ENCODE measurements around the gene FTH1. TPM values are rescaled to one million over a fixed set of nuclear protein-coding genes. Genes with fewer than 3 reads are reported as not detected.
"Not testable (repeated sequence)": the region's sequence is repeated elsewhere in the genome, so short reads cannot be mapped to it uniquely, and the experiment has no call there.

Gene FTH1
- total and polyA plus RNA-seq, 5 experiments from 2014 or later: 571 to 2,491 (median 1,933) TPM

- no peaks in the 10 kb centered on the region for H3K27me3 Mint-ChIP-seq
- no peaks in the 10 kb centered on the region for H3K9me3 Mint-ChIP-seq
- ATAC-seq (peak; percentile 0 to 10), DNase-seq (peak in 8 of 10 donors; percentile 25 to 69 (median 45))
- H3K4me1 Mint-ChIP-seq: peaks cover 40 to 76% (median 64%) of the 10 kb centered on the region in 4 donors
- POLR2A ChIA-PET: interaction anchor here (0.5 to 3.8 kb wide), 32 partner anchors 9 to 1920 kb away, joined by 3 to 46 read pairs (median 5); partner anchors contain the start of genes CPSF7, FADS1, FEN1 and HNRNPUL2
- peak overlapping the region; percentile 85 to 98 (median 92) for H3K4me3 Mint-ChIP-seq
- peak overlapping the region; percentile 84 to 99 (median 98) for H3K27ac Mint-ChIP-seq
- peaks cover 8 to 25% (median 19%) of the 10 kb centered on the region in 3 donors for H3K36me3 Mint-ChIP-seq
Observed at GRCh38 chr11:61967924-61968757, 707 bp upstream of the FTH1 start.

- POLR2A ChIA-PET: interaction anchor here (0.7 to 3.8 kb wide), 17 partner anchors 8 to 874 kb away, joined by 3 to 46 read pairs (median 6); partner anchors contain the start of genes CPSF7, FADS1, FEN1 and INCENP
- ATAC-seq (peak; percentile 14 to 15), DNase-seq (peak in 8 of 10 donors; percentile 17 to 73 (median 52))
- H3K9me3 Mint-ChIP-seq: no peaks in the 10 kb centered on the region
- H3K4me3 Mint-ChIP-seq: peak overlapping the region; percentile 89 to 98 (median 94)
- H3K27ac Mint-ChIP-seq: peak overlapping the region; percentile 84 to 99 (median 96)
- peaks cover 8 to 31% (median 19%) of the 10 kb centered on the region in 3 donors for H3K36me3 Mint-ChIP-seq
- H3K4me1 Mint-ChIP-seq: peaks cover 37 to 77% (median 63%) of the 10 kb centered on the region in 4 donors
- H3K27me3 Mint-ChIP-seq: no peaks in the 10 kb centered on the region
Observed at GRCh38 chr11:61966734-61967115, 709 bp downstream of the FTH1 start.

GRCh38 chr11:61964666-61965271 lies 2.7 kb downstream of the FTH1 start:
- POLR2A ChIA-PET: interaction anchor here (1.3 to 1.4 kb wide), 2 partner anchors 10 to 61 kb away, joined by 3 to 4 read pairs; no protein-coding TSS in a partner anchor
- H3K9me3 Mint-ChIP-seq, ATAC-seq, H3K27me3 Mint-ChIP-seq: not testable (repeated sequence)
- peak overlapping the region; percentile 68 to 99 (median 96) for H3K27ac Mint-ChIP-seq
- peaks cover 29 to 62% (median 54%) of the 10 kb centered on the region in 4 donors for H3K4me1 Mint-ChIP-seq
- H3K4me3 Mint-ChIP-seq: peak overlapping the region; percentile 89 to 98 (median 94)
- peak in 4 of 10 donors; percentile 18 to 38 (median 24) for DNase-seq
- H3K36me3 Mint-ChIP-seq: peaks cover 8 to 31% (median 19%) of the 10 kb centered on the region in 3 donors

- POLR2A ChIA-PET: interaction anchor here (0.8 to 1.4 kb wide), 2 partner anchors 9 to 16 kb away, joined by 3 to 5 read pairs; no protein-coding TSS in a partner anchor
- peak in 1 of 2 donors; percentile 5 for ATAC-seq
- Mint-ChIP-seq H3K4me3 (peak overlapping the region; percentile 2 to 98 (median 84)), H3K27me3 (no peaks in the 10 kb centered on the region), H3K9me3 (no peaks in the 10 kb centered on the region), H3K36me3 (peaks cover 8 to 31% (median 19%) of the 10 kb centered on the region in 3 donors), H3K27ac (peak overlapping the region; percentile 37 to 98 (median 92)), H3K4me1 (peaks cover 28 to 58% (median 53%) of the 10 kb centered on the region in 4 donors)
- DNase-seq: peak in 4 of 10 donors; percentile 29 to 43 (median 39)
Observed at GRCh38 chr11:61964058-61964665, 3.3 kb downstream of the FTH1 start.

- H3K27ac Mint-ChIP-seq: peak overlapping the region; percentile 58 to 98 (median 92)
- H3K4me1 Mint-ChIP-seq: peaks cover 31 to 56% (median 49%) of the 10 kb centered on the region in 4 donors
- POLR2A ChIA-PET: interaction anchor here (0.6 to 1.8 kb wide), 5 partner anchors 8 to 171 kb away, joined by 3 to 6 read pairs (median 5); partner anchors contain the start of genes FEN1 and TMEM258
- H3K36me3 Mint-ChIP-seq: peaks cover 8 to 31% (median 19%) of the 10 kb centered on the region in 3 donors
- H3K4me3 Mint-ChIP-seq: peak overlapping the region in 9 of 10 donors; percentile 45 to 98 (median 89)
- DNase-seq (peak in 5 of 10 donors; percentile 41 to 49 (median 47)), ATAC-seq (peak; percentile 5 to 7)
- H3K27me3 Mint-ChIP-seq: no peaks in the 10 kb centered on the region
- no peaks in the 10 kb centered on the region for H3K9me3 Mint-ChIP-seq
Observed at GRCh38 chr11:61963282-61964057, 4.0 kb downstream of the FTH1 start.

GRCh38 chr11:61963016-61963281 lies 4.5 kb downstream of the FTH1 start:
- H3K27ac Mint-ChIP-seq: peak overlapping the region in 9 of 10 donors; percentile 80 to 98 (median 92)
- H3K4me1 Mint-ChIP-seq: peaks cover 28 to 51% (median 44%) of the 10 kb centered on the region in 4 donors
- H3K36me3 Mint-ChIP-seq: peaks cover 8 to 31% (median 19%) of the 10 kb centered on the region in 3 donors
- no peaks in the 10 kb centered on the region for H3K27me3 Mint-ChIP-seq
- ATAC-seq (no peak), DNase-seq (peak in 1 of 10 donors; percentile 35)
- no peaks in the 10 kb centered on the region for H3K9me3 Mint-ChIP-seq
- POLR2A ChIA-PET: interaction anchor here (0.6 to 1.8 kb wide), 3 partner anchors 8 to 171 kb away, joined by 3 to 6 read pairs (median 5); partner anchors contain the start of genes FEN1 and TMEM258
- H3K4me3 Mint-ChIP-seq: peak overlapping the region in 5 of 10 donors; percentile 11 to 98 (median 89)

GRCh38 chr11:61962213-61963015 lies 5.0 kb downstream of the FTH1 start:
- H3K4me3 Mint-ChIP-seq: peak overlapping the region in 5 of 10 donors; percentile 19 to 98 (median 89)
- H3K27me3 Mint-ChIP-seq: no peaks in the 10 kb centered on the region
- H3K9me3 Mint-ChIP-seq: no peaks in the 10 kb centered on the region
- POLR2A ChIA-PET: interaction anchor here (0.7 to 1.8 kb wide), 2 partner anchors 9 to 170 kb away, joined by 3 to 5 read pairs; partner anchors contain the start of genes FEN1 and TMEM258
- peak overlapping the region; percentile 74 to 98 (median 92) for H3K27ac Mint-ChIP-seq
- ATAC-seq (no peak), DNase-seq (no peak)
- peaks cover 26 to 51% (median 43%) of the 10 kb centered on the region in 4 donors for H3K4me1 Mint-ChIP-seq
- peaks cover 8 to 31% (median 19%) of the 10 kb centered on the region in 3 donors for H3K36me3 Mint-ChIP-seq

GRCh38 chr11:61961570-61962212 lies 5.7 kb downstream of the FTH1 start:
- peak overlapping the region in 8 of 10 donors; percentile 19 to 96 (median 74) for H3K27ac Mint-ChIP-seq
- no peak for ATAC-seq
- H3K4me1 Mint-ChIP-seq: peaks cover 26 to 51% (median 43%) of the 10 kb centered on the region in 4 donors
- no peaks in the 10 kb centered on the region for H3K9me3 Mint-ChIP-seq
- H3K4me3 Mint-ChIP-seq: peak overlapping the region in 1 of 10 donors; percentile 19
- POLR2A ChIA-PET: interaction anchor here (1.8 kb wide), 1 partner anchor 10 kb away, joined by 5 read pairs; no protein-coding TSS in a partner anchor
- H3K36me3 Mint-ChIP-seq: peaks cover 8 to 31% (median 16%) of the 10 kb centered on the region in 3 donors
- H3K27me3 Mint-ChIP-seq: no peaks in the 10 kb centered on the region
- DNase-seq: no peak

- POLR2A ChIA-PET: interaction anchor here (0.6 kb wide), 1 partner anchor 9 kb away, joined by 5 read pairs; no protein-coding TSS in a partner anchor
- Mint-ChIP-seq H3K9me3 (no peaks in the 10 kb centered on the region), H3K27ac (no peak overlapping the region), H3K4me3 (no peak overlapping the region), H3K36me3 (peaks cover 8 to 28% (median 16%) of the 10 kb centered on the region in 3 donors), H3K27me3 (peaks cover 0 to 2% (median 0%) of the 10 kb centered on the region in 5 donors), H3K4me1 (peaks cover 24 to 48% (median 38%) of the 10 kb centered on the region in 4 donors)
- DNase-seq (no peak), ATAC-seq (no peak)
Observed at GRCh38 chr11:61960532-61960931, 6.9 kb downstream of the FTH1 start.

- H3K36me3 Mint-ChIP-seq: peaks cover 1 to 20% (median 13%) of the 10 kb centered on the region in 3 donors
- H3K27ac Mint-ChIP-seq: peak overlapping the region in 2 of 10 donors; percentile 11 to 83
- ATAC-seq (no peak), DNase-seq (no peak)
- POLR2A ChIA-PET: interaction anchor here (1.6 kb wide), 1 partner anchor 8 kb away, joined by 6 read pairs; the partner anchor contains the start of gene FTH1
- peaks cover 17 to 40% (median 31%) of the 10 kb centered on the region in 4 donors for H3K4me1 Mint-ChIP-seq
- H3K9me3 Mint-ChIP-seq: no peaks in the 10 kb centered on the region
- H3K4me3 Mint-ChIP-seq: no peak overlapping the region
- peaks cover 0 to 9% (median 1%) of the 10 kb centered on the region in 5 donors for H3K27me3 Mint-ChIP-seq
Observed at GRCh38 chr11:61959678-61960077, 7.8 kb downstream of the FTH1 start.

Data from naive thymus-derived CD8-positive, alpha-beta T cell (primary cell).